Activated T-cell treated with anti-CD3 and anti-CD28 coated beads, Interleukin-2, amount 50 U/mL, for 72 hours (primary cell): ENCODE measurements around the gene ESPNL. TPM values are rescaled to one million over a fixed set of nuclear protein-coding genes. Genes with fewer than 3 reads are reported as not detected.
"Not testable (repeated sequence)": the region's sequence is repeated elsewhere in the genome, so short reads cannot be mapped to it uniquely, and the experiment has no call there.

Experiments
- ATAC-seq, 2 donors: fragments of 150-1000 bp; cut with Tn5 transposase; replicated peaks in 1 of 2; 2 replicates each; pipeline ENCODE4 v1.10.0; 2021; ENCODE audit warnings: moderate library complexity in 2 of 2, mild to moderate bottlenecking in 1 of 2
- DNase-seq, 2 donors: peaks; one replicate each; pipeline ENCODE4 v3.0.0; 2021 to 2022; ENCODE audit warnings: mixed read lengths in 1 of 2
- H3K27ac Mint-ChIP-seq: one replicate; pipeline ENCODE4 v1.8.0; 2022; ENCODE audit warnings: mild to moderate bottlenecking, moderate library complexity, mixed read lengths
- H3K27me3 Mint-ChIP-seq: one replicate; pipeline ENCODE4 v1.8.0; 2022; ENCODE audit warnings: low read depth, mixed read lengths
- H3K36me3 Mint-ChIP-seq, 2 donors: one replicate each; pipeline ENCODE4 v1.8.0; 2022; ENCODE audit warnings: mixed read lengths in 2 of 2, mild to moderate bottlenecking in 1 of 2; ENCODE audit not compliant: insufficient read depth in 2 of 2
- H3K4me1 Mint-ChIP-seq: one replicate; pipeline ENCODE4 v1.8.0; 2022; ENCODE audit warnings: low read depth, mixed read lengths
- H3K4me3 Mint-ChIP-seq, 2 donors: one replicate each; pipeline ENCODE4 v1.8.0; 2022; ENCODE audit warnings: mild to moderate bottlenecking in 2 of 2, mixed read lengths in 2 of 2, moderate library complexity in 2 of 2
- H3K9me3 Mint-ChIP-seq, 2 donors: one replicate each; pipeline ENCODE4 v1.8.0; 2022; ENCODE audit warnings: mixed read lengths in 2 of 2
- total RNA-seq, 2 donors: library from RNA; stranded (reverse); gene quantifications; one replicate each; pipeline ENCODE4 v1.2.3, GENCODE V29; 2022

ESPNL gene
- total RNA-seq, 2 donors from 2014 or later = 0.07 to 0.19 TPM

- H3K36me3 Mint-ChIP-seq = no peaks in the 10 kb centered on the region
- DNase-seq (no peak), ATAC-seq (no peak)
- H3K9me3 Mint-ChIP-seq = no peaks in the 10 kb centered on the region
- H3K4me1 Mint-ChIP-seq = peaks cover 15% of the 10 kb centered on the region
- peaks cover 28% of the 10 kb centered on the region for H3K27me3 Mint-ChIP-seq
- no peak overlapping the region for H3K4me3 Mint-ChIP-seq
- H3K27ac Mint-ChIP-seq = no peak overlapping the region
Observed at GRCh38 chr2:238163481-238164198, 63.5 kb downstream of the ESPNL start.

GRCh38 chr2:238164906-238165287 is 64.8 kb downstream of the ESPNL start:
- Mint-ChIP-seq H3K36me3 (peaks cover 0 to 2% of the 10 kb centered on the region in 2 donors), H3K4me1 (peaks cover 8% of the 10 kb centered on the region), H3K4me3 (no peak overlapping the region), H3K9me3 (no peaks in the 10 kb centered on the region), H3K27me3 (peaks cover 20% of the 10 kb centered on the region), H3K27ac (no peak overlapping the region)
- DNase-seq (no peak), ATAC-seq (no peak)

GRCh38 chr2:238165288-238165921 is 65.3 kb downstream of the ESPNL start:
- peaks cover 3% of the 10 kb centered on the region for H3K4me1 Mint-ChIP-seq
- ATAC-seq (no peak), DNase-seq (no peak)
- H3K36me3 Mint-ChIP-seq = peaks cover 0 to 2% of the 10 kb centered on the region in 2 donors
- H3K4me3 Mint-ChIP-seq = no peak overlapping the region
- no peak overlapping the region for H3K27ac Mint-ChIP-seq
- H3K9me3 Mint-ChIP-seq = no peaks in the 10 kb centered on the region
- peaks cover 16% of the 10 kb centered on the region for H3K27me3 Mint-ChIP-seq

- Mint-ChIP-seq H3K27ac (no peak overlapping the region), H3K27me3 (peaks cover 16% of the 10 kb centered on the region), H3K4me1 (no peaks in the 10 kb centered on the region), H3K4me3 (no peak overlapping the region), H3K36me3 (peaks cover 0 to 2% of the 10 kb centered on the region in 2 donors), H3K9me3 (no peaks in the 10 kb centered on the region)
- ATAC-seq = no peak
- no peak for DNase-seq
Observed at GRCh38 chr2:238166391-238167343, 66.5 kb downstream of the ESPNL start.

- Mint-ChIP-seq H3K4me3 (no peak overlapping the region), H3K9me3 (no peaks in the 10 kb centered on the region), H3K36me3 (peaks cover 2 to 7% of the 10 kb centered on the region in 2 donors), H3K27ac (no peak overlapping the region), H3K4me1 (no peaks in the 10 kb centered on the region), H3K27me3 (peaks cover 16% of the 10 kb centered on the region)
- DNase-seq = no peak
- ATAC-seq = no peak
Observed at GRCh38 chr2:238167344-238167715, 67.2 kb downstream of the ESPNL start.

GRCh38 chr2:238167761-238168160 is 67.6 kb downstream of the ESPNL start:
- Mint-ChIP-seq H3K4me3 (no peak overlapping the region), H3K27me3 (peaks cover 16% of the 10 kb centered on the region), H3K36me3 (peaks cover 2 to 8% of the 10 kb centered on the region in 2 donors), H3K4me1 (no peaks in the 10 kb centered on the region), H3K9me3 (no peaks in the 10 kb centered on the region), H3K27ac (no peak overlapping the region)
- DNase-seq (no peak), ATAC-seq (no peak)

- H3K9me3 Mint-ChIP-seq = no peaks in the 10 kb centered on the region
- peaks cover 2 to 12% of the 10 kb centered on the region in 2 donors for H3K36me3 Mint-ChIP-seq
- no peak for DNase-seq
- no peak overlapping the region for H3K27ac Mint-ChIP-seq
- H3K27me3 Mint-ChIP-seq = peaks cover 16% of the 10 kb centered on the region
- no peaks in the 10 kb centered on the region for H3K4me1 Mint-ChIP-seq
- no peak overlapping the region for H3K4me3 Mint-ChIP-seq
- ATAC-seq = no peak
Observed at GRCh38 chr2:238168196-238169047, 68.3 kb downstream of the ESPNL start.

- Mint-ChIP-seq H3K36me3 (peaks cover 2 to 13% of the 10 kb centered on the region in 2 donors), H3K4me3 (no peak overlapping the region), H3K27me3 (peaks cover 16% of the 10 kb centered on the region), H3K9me3 (no peaks in the 10 kb centered on the region), H3K4me1 (no peaks in the 10 kb centered on the region), H3K27ac (no peak overlapping the region)
- DNase-seq (no peak), ATAC-seq (no peak)
Observed at GRCh38 chr2:238169048-238169707, 69.0 kb downstream of the ESPNL start.

- H3K36me3 Mint-ChIP-seq = peaks cover 2 to 13% of the 10 kb centered on the region in 2 donors
- ATAC-seq = no peak
- peaks cover 11% of the 10 kb centered on the region for H3K27me3 Mint-ChIP-seq
- no peak overlapping the region for H3K27ac Mint-ChIP-seq
- no peaks in the 10 kb centered on the region for H3K9me3 Mint-ChIP-seq
- no peaks in the 10 kb centered on the region for H3K4me1 Mint-ChIP-seq
- no peak overlapping the region for H3K4me3 Mint-ChIP-seq
- no peak for DNase-seq
Observed at GRCh38 chr2:238169708-238170251, 69.6 kb downstream of the ESPNL start.

- H3K4me1 Mint-ChIP-seq = no peaks in the 10 kb centered on the region
- peaks cover 2 to 13% of the 10 kb centered on the region in 2 donors for H3K36me3 Mint-ChIP-seq
- no peak overlapping the region for H3K4me3 Mint-ChIP-seq
- no peak for DNase-seq
- H3K9me3 Mint-ChIP-seq = no peaks in the 10 kb centered on the region
- ATAC-seq = no peak
- no peak overlapping the region for H3K27ac Mint-ChIP-seq
- peaks cover 3% of the 10 kb centered on the region for H3K27me3 Mint-ChIP-seq
Observed at GRCh38 chr2:238170386-238171071, 70.4 kb downstream of the ESPNL start.

- not testable (repeated sequence) for H3K4me3 Mint-ChIP-seq, H3K9me3 Mint-ChIP-seq, H3K4me1 Mint-ChIP-seq, ATAC-seq, H3K27me3 Mint-ChIP-seq, H3K27ac Mint-ChIP-seq, DNase-seq
- H3K36me3 Mint-ChIP-seq = peaks cover 2 to 13% of the 10 kb centered on the region in 2 donors
Observed at GRCh38 chr2:238171072-238171431, 70.9 kb downstream of the ESPNL start.
